GM21717 (cell line): ENCODE results near the gene MIPEP.

Experiments used
- ATAC-seq: cut with Tn5 transposase; IDR thresholded peaks from one replicate; pipeline ENCODE4 v1.9.1; 2021; ENCODE audit warnings: mild to moderate bottlenecking, moderate library complexity; ENCODE audit not compliant: unreplicated experiment

MIPEP gene

GRCh38 chr13:23722726-23723453, 166.3 kb downstream of the MIPEP start:
- no peak for ATAC-seq

GRCh38 chr13:23718996-23719395, 170.2 kb downstream of the MIPEP start:
- ATAC-seq = no peak

GRCh38 chr13:23716401-23716800, 172.8 kb downstream of the MIPEP start:
- ATAC-seq = no peak

GRCh38 chr13:23715762-23716235, 173.4 kb downstream of the MIPEP start:
- ATAC-seq = no peak

- ATAC-seq = no peak
Measured at GRCh38 chr13:23715092-23715761, 174.0 kb downstream of the MIPEP start.

- ATAC-seq = no peak
Measured at GRCh38 chr13:23714672-23715071, 174.5 kb downstream of the MIPEP start.

- ATAC-seq = no peak
Measured at GRCh38 chr13:23711355-23711754, 177.8 kb downstream of the MIPEP start.

- ATAC-seq = no peak
Measured at GRCh38 chr13:23710366-23710765, 178.8 kb downstream of the MIPEP start.

- ATAC-seq = no peak
Measured at GRCh38 chr13:23709536-23709935, 179.7 kb downstream of the MIPEP start.

GRCh38 chr13:23707674-23708073, 181.5 kb downstream of the MIPEP start:
- ATAC-seq = no peak

GRCh38 chr13:23705583-23705982, 183.6 kb downstream of the MIPEP start:
- ATAC-seq = no peak

GRCh38 chr13:23703246-23703860, 185.8 kb downstream of the MIPEP start:
- ATAC-seq = no peak

- ATAC-seq = no peak
Measured at GRCh38 chr13:23701636-23702035, 187.6 kb downstream of the MIPEP start.

- no peak for ATAC-seq
Measured at GRCh38 chr13:23701186-23701585, 188.0 kb downstream of the MIPEP start.

GRCh38 chr13:23699271-23699670, 189.9 kb downstream of the MIPEP start:
- no peak for ATAC-seq

GRCh38 chr13:23697772-23698313, 191.4 kb downstream of the MIPEP start:
- no peak for ATAC-seq

GRCh38 chr13:23696610-23697009, 192.6 kb downstream of the MIPEP start:
- no peak for ATAC-seq

GRCh38 chr13:23695711-23696464, 193.3 kb downstream of the MIPEP start:
- peak; percentile 58 for ATAC-seq

- ATAC-seq = no peak
Measured at GRCh38 chr13:23695196-23695595, 194.0 kb downstream of the MIPEP start.

- no peak for ATAC-seq
Measured at GRCh38 chr13:23692816-23693215, 196.4 kb downstream of the MIPEP start.

- no peak for ATAC-seq
Measured at GRCh38 chr13:23690668-23691067, 198.5 kb downstream of the MIPEP start.
